Inferior parietal cortex (tissue), 1 donor: ENCODE results near the gene TFF2.

Experiments
- DNase-seq: peaks from one replicate; pipeline ENCODE4 v3.0.0-alpha.2; 2016; ENCODE audit errors: extremely low spot score

Gene TFF2, protein sequence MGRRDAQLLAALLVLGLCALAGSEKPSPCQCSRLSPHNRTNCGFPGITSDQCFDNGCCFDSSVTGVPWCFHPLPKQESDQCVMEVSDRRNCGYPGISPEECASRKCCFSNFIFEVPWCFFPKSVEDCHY

DNA sequence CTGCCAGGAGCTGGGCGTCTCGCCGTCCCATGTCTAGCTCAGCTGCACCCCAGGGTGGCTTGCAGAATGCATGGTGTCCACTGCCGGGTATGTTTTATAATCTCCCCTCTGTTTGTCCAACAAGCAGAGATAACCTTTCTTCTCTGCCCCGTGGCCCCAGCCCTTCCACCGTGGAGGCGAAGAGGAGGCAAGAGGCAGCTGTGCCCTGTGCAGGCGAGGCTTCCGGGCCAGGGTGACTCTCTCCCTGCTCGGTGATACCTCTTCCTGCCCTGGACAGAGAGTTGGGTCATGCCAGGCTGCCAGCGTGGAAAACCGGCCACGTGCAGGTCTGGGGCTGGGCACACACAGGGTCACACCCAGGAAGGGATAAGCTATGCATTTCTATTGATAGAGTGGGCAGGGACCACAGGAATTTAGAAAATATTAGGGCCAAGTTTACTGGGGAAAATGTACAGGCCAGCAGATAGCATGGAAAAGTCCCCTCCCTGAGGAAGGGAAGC is at the start of gene TFF2:
TFF2 (minus strand) TSS at position 68 of the 500 bp plus-strand sequence; CDS start at position 31, 37 bp downstream.
- no peak for DNase-seq

GRCh38 chr21:42400525-42400924 is 49.7 kb upstream of the TFF2 start:
- peak; percentile 6 for DNase-seq

DNA sequence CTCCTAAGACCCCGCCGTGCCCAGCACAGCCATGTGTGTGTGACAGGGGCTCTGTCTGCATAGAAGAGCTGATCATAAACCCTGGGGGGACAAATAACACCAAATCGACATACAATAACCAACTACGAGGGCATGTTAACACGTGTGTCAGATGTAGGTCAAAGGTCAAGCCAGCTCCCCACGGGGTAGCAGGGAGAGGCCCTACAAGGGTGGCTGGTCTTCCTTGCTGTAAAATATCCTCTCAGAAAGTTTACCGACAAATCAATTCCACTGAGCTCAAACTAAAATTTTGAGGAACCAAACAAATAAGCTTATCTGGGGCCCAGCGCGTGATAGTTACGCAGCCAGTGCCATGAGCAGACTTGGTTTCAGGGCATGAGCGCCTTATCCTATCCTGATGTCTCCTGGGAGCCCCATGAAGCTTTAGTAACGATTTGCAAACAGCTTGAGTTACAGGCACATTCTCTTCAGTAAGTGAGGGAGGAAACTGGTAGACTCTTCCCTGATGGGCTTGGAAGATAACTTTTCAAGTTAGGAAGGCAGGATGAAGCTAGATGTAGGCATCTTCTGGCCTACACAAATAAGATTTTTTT is 47.7 kb upstream of the TFF2 start:
- DNase-seq: no peak

- no peak for DNase-seq
Measured at GRCh38 chr21:42397746-42398394, 47.1 kb upstream of the TFF2 start.

DNA sequence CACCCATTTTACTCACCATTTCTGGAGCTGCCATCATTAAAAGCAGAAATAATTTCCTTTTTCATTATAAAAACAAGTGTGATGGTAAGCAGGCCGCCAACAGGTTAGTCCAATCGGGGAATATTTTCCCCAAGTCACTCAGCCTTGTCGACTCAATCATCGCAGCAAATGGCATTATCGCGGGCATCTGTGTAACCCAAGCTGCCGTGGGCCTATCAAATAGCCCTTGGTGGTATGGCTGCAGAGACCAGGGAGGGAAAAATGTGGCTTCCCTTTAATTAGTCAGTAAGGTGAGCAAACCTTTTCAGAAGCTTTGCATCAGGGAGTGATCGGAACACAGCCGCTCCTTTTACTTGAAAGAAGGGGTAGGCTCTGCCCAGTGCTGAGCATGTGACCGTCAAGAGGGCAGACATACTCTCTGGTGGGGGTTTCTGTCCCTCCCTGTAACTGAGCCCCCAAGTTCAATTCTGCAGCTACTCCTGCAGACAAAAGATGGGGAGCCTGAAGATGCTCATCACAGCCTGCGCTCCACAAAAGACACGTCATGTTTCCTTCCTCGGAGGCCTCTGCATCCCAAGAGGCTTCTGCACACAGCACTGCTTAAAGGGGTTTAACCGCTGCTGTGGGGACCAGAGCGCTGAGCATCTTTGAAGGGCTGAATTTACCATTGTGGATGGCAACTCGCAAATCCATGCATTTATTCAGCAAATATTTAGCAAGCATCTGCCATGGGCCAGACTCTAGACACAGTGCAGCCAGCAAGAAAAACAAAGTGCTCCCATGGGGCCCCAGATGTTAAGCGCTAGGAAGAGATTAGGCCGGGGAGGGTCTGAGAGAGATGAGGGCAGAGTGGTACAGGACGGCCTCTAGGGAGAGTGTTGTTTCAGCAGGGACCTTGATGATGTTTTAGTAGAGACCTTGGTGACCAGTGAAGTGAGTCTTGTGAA is 46.3 kb upstream of the TFF2 start:
- no peak for DNase-seq

DNA sequence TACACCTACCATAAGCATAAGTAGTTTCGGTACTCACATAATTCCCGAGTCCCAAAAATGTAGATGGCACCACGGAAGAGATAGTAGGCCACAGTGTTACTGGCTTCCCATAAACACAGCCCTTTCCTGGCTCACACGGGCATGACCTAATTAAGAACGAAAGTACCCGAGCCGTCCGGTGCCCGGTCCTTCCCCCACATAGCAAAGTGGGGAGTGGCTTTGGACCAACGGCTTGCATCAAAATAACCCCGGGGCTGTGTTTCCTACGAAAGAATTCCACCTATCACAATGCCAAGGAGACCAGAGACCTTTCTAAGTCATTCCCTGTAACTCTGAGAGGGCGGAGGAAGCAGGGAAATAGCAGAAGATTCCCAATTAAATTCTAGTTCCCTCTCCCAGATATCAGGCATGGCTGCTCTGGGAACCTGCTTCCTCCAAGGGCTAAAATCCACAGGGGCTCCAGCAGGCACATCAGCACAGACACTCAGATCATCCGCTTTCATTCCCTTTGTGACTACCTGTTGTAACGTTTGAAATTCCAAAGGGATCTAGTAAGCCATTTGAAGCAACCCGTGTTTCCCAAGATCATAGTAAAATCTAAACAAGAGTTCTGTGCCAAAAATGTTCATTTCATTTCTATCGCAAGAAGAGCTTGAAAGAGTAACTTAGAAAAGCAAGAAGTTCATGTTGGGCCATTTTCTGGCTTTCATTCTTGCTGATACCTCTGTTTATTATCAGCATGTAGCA is 45.3 kb upstream of the TFF2 start, which contains the start of gene TMPRSS3:
TMPRSS3 (minus strand) TSS at position 148 of the 747 bp plus-strand sequence. CDS start 635 bp downstream, outside the sequence.
- DNase-seq: no peak

- no peak for DNase-seq
Measured at GRCh38 chr21:42395302-42395701, 44.5 kb upstream of the TFF2 start.

- DNase-seq: no peak
Measured at GRCh38 chr21:42393443-42393950, 42.7 kb upstream of the TFF2 start.

DNA sequence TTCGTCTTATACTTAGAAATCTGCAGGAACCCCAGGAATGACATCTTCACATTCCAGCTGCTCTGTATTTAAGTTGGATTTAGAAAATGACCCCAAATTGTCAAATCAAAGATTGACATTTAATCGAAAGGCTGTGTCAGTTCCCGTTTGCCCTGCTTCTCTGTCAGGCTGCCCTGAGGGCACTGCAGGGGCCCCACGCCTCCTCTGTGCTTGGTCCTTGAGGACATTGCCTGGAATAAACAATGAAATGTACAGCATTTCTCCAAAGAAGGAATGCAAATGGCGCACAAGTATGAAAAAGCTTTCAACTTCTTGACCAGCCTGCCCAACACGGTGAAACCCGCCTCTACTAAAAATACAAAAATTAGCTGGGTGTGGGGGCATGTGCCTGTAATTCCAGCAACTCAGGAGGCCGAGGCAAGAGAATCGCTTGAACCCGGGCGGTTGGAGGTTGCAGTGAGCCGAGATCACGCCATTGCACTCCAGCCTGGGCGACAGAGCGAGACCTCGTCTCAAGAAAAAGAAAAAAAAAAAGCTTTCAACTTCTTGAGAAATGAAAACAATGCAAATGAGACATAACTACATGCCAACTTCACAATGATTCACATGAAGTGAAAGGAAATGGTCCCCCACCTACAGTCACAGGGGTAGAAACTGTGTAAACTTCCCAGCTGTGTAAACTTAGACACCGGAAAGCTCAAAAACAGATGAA is 42.1 kb upstream of the TFF2 start:
- no peak for DNase-seq

- no peak for DNase-seq
Measured at GRCh38 chr21:42391297-42391696, 40.5 kb upstream of the TFF2 start.

DNA sequence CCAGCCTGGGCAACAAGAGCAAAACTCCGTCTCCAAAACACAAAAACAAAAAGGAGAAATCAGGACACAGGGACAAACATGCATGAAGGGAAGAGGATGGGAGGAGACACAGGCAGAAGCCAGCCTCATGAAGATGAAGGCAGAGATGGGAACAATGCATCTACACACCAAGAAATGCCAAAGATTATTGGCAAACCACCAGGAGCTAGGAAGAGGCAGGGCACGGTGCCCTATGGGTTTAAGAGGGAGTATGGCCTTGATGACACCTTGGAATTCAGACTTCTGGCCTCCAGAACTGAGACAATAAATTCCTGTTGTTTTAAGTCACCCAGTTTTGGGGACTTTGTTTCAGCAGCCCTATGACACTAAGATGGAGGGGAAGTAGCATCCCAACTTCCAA is 39.9 kb upstream of the TFF2 start:
- DNase-seq: no peak

GRCh38 chr21:42390193-42390592 is 39.4 kb upstream of the TFF2 start:
- no peak for DNase-seq

GRCh38 chr21:42389449-42389835 is 38.6 kb upstream of the TFF2 start:
- DNase-seq: no peak

GRCh38 chr21:42388740-42389448 is 38.1 kb upstream of the TFF2 start:
- no peak for DNase-seq

DNA sequence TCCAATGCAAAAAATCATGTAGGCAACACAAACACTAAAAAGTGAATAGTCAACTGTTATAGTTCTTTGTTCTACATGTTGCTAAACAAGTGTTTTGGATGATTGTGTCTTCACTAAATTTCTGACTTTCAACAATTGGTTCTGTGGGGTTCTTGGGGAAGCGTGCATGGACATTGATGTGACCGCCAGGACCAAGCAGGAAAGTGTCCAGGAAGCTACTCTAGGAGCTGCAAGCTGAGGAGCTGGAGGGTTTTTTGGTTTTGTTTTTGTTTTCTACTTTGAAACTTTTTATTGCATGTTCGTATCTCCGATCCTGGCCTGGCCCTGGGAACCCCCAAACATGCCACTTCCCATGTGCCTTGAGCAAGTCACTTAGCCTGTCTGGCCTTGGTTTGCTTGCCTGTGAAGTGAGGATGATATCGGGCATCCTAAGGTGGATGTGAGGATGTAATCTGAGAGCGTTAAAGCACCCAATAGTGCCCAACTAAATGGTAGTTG is 37.1 kb upstream of the TFF2 start:
- DNase-seq: no peak

- DNase-seq: no peak
Measured at GRCh38 chr21:42387164-42387563, 36.4 kb upstream of the TFF2 start.

DNA sequence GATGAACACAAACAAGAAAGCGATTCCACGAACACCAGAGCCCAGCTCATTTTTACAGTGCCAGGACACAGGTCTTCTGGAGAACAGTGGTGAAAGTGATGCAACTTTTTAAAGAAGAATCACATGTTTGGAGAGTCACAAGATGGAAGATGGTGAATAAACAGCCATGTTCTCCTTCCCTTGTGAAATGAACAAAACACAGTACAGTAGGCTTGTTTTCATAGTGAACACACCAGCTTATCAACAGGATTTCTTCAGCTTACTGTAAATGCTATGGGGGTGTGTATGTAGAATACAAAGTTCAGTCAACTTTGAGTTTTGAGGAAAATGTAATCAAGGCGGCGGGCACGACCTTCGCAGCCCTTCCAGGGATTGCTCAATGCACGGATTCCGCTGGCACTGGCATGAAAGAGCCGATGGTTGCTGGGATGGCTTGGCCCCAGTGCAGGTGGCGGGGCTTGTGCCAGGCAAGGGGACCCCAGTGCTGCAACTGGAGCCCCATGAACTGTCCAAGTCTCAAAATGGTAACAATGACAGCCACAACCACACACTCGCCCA is 35.3 kb upstream of the TFF2 start:
- DNase-seq: no peak

GRCh38 chr21:42385619-42386018 is 34.8 kb upstream of the TFF2 start:
- DNase-seq: no peak

DNA sequence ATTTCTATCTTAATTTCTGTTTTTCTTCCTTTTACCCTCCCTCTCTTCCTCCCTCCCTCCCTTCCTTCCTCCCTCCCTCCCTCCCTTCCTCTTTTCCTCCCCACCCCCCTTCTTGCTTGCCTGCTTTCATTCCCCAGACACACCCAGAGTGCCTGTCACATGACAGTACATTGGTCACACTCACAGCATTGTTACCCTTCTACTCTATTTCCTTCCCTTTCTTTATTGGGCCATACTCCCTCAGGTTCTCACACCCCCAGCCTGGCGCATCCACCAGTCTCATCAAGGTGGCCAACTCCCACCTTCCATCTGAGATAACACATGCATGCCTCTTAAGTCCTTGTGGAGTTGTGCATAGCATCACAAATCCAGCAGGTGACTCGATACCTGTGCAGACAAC is 34.2 kb upstream of the TFF2 start:
- DNase-seq: no peak
